Kidney capillary endothelial cell (primary cell): ENCODE data around the gene CXCR5.

Experiments
- DNase-seq: peaks from one replicate; pipeline ENCODE4 v3.0.0-alpha.2; 2018; ENCODE audit warnings: low spot score

Gene CXCR5

DNA sequence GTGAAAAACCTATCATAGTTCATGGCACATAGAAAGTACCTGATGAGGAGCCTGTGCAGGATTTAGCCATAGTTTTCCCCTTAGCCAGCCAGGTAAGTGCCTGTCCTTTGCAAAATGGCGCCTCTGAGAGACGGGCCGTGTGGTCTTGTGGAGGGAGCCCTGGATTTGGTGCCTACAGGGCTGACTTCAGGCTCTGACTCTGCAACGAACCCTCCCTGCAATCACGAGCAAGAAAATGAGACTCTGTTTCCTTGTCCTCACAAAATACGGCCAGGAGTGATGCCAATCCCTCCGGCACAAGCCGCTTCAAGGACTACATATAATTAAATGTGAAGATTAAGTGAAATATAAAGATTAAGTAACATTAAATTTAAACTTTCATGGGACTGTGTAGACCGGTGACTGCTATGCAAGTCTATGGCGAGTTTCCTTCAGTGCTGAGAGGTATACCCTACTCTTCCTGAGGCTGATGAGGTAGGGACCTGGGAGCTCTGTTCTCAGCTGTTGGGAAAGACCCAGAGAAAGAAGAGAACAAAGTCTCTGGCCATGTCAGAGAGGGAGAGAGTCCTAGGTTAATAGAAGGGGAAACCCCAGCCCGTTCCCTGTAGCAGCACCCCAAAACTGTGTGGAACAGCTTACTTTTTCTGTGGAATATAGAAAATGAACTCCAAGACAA is 6.1 kb upstream of the CXCR5 start:
- DNase-seq, result no peak

DNA sequence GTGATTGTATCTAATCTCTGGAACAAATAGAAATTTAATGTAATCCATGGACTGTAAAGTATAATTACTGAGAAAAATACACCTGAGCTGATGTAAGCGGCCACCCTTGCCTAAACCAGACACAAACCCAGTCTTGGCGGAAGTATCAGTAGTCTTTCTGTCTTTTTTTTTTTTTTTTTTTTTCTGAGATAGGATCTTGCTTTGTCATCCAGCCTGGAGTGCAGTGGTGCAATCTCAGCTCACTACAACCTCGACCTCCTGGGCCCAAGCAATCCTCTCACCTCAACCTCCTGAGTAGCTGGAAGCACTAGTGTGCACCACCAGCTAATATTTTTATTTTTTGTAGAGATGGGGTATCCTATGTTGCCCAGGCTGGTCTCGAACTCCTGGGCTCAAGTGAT is 5.5 kb upstream of the CXCR5 start:
- no peak for DNase-seq

DNA sequence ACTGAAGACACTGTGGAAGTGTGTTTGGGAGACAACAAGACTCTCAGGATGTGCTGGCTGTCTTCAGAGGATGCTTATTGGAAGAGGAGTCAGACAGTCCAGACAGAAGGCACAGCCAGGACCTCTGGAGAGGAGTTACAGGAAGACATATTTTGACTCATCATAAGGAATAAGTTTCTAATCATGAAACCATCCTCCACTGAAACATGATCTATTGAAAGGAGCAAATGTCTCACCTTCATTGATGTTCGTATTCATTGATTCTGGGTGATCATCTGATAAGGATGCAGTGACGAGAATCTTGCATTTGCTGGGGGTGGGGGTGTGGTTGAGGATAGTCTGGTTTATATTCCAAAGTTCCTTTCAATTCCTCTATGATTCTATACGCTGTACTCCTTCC is 2.5 kb upstream of the CXCR5 start:
- no peak for DNase-seq

DNA sequence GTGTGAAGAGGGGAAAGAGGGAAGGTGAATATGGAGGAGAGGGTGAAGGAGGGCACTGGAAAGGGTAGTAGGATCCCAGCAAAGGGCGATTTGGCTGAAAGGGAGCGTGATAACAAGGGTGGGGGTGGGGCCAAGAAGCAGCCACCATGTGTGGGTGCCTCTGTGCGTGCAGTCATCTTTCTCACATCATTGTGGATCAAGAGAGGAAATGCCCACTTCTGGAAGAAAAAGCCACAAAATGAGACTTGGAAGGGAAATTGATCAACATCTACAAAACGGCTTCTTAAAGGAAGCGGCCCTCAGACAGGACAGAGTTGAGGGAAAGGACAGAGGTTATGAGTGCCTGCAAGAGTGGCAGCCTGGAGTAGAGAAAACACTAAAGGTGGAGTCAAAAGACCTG is 1.2 kb upstream of the CXCR5 start:
- no peak for DNase-seq

DNA sequence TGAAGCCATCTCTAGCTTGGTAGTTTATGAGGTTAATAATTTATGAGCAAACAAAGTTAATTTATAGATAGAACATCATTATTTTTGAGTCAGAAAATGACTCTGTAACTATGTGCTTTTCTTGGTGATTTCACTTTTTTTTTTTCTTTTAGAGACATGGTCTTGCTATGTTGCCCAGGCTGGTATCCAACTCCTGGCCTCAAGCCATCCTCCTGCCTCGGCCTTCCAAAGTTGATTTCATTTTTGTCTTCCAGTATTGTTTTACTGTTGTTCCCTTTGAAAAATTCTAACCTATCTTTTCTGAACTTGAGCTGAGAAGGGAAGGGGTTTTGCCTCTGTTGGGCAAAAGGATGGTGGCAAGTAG is 706 bp upstream of the CXCR5 start:
- no peak for DNase-seq

GRCh38 chr11:118884875-118885274 is 1.2 kb downstream of the CXCR5 start:
- no peak for DNase-seq

- DNase-seq, result no peak
Measured at GRCh38 chr11:118885319-118885718, 1.6 kb downstream of the CXCR5 start.

DNA sequence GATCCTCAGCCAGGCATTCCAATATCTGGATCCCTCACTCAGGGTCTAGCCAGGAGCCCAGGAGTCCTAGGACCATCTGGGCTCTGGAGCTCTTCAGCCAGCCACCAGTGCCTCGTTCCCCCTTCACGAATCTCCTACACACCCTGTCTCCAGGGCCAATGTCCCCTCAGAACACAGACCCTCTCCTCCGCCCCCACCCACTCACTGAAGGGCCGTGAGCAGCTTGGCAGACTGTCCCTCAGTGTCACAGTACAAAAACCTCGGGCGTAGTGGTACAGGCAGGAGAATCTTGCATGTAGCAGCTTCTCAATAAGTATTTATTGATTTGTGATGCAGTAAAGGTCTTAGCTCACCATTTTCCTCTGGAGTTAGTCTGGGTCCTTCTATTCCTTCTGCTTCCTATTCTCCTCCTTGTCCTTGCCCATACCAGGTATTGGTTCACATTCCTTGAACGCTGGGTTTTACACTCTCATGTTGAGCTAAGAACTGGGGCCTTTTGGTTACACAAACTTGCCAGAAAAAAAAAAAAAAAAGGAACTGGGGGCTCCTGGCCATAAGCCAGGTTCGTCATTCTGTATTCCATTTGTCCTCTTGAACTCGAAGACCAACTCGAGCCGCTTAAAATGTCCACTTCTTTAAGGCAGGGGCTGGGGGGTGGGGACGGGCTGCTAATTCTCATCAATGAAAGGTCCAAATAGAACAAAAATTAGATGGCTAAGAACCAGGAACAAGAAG is 2.3 kb downstream of the CXCR5 start:
- DNase-seq, result no peak

GRCh38 chr11:118886681-118887111 is 3.0 kb downstream of the CXCR5 start:
- no peak for DNase-seq

GRCh38 chr11:118887206-118887605 is 3.5 kb downstream of the CXCR5 start:
- DNase-seq, result no peak

DNA sequence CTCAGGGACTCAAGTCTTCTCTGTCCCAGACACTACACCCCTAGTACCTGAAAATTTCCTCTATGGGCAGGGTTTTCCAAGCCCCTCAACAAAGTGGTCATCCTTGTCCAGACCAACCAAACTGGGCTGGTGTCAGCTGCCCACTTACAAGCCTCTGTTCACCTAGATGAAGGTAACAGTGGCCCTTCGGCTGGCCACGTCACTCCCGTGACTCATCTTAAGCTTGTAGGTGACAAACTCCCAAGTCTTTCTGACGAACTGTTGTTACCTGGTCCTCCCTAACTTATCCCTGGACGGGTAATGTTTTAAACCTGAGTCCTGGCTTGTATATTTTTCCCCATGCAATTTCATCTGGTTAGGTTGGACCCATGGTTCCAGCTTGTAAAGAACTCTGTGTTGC is 4.7 kb downstream of the CXCR5 start:
- no peak for DNase-seq

GRCh38 chr11:118889797-118890196 is 6.1 kb downstream of the CXCR5 start:
- no peak for DNase-seq

DNA sequence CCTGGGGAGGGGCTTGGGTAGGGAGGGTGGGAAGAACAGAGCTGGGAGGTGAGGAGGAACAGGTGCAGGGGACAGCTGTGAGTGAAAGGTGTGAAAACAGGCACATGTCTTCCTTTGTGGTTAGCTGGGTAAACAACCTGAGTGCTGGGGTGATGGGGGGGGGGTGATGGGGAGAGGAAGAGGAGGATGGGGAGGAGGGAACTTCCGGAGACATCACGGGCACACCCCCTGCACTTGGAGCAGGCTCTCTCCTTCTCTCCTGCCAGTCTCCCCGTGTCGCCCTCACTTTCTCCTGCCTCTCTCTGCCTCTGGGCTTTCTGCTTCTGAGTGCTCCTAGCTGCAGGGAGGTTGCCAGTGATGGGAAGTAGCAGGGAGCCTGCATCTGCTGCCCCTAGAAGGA is 8.8 kb downstream of the CXCR5 start:
- DNase-seq, result no peak

GRCh38 chr11:118892964-118893363 is 9.3 kb downstream of the CXCR5 start:
- DNase-seq, result no peak

- no peak for DNase-seq
Measured at GRCh38 chr11:118893662-118894061, 10.0 kb downstream of the CXCR5 start.

- no peak for DNase-seq
Measured at GRCh38 chr11:118894192-118894591, 10.5 kb downstream of the CXCR5 start.

GRCh38 chr11:118895093-118896039 is 11.7 kb downstream of the CXCR5 start:
- no peak for DNase-seq

DNA sequence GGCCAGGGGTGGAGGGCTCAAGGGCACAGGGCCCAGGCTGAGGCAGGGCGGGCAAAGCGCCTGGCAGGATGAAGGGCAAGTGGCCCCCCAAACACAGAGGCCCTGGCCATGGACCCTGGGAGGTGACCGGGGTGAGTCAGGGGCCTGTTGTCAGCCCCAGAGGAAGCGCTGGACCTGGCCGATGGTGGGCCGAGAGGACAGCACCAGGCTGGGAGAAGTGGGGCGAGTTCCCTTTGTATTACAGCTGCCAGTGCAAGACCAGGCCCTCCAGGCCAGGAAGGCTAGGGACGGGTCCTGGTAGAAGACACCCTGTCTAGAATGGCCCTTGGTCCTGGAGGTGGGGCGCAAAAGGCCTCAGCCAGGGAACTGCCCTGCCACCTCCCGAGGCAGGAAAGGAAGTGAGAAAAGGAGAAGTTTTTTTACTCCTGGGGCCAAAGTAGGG is 12.8 kb downstream of the CXCR5 start:
- DNase-seq, result no peak

DNA sequence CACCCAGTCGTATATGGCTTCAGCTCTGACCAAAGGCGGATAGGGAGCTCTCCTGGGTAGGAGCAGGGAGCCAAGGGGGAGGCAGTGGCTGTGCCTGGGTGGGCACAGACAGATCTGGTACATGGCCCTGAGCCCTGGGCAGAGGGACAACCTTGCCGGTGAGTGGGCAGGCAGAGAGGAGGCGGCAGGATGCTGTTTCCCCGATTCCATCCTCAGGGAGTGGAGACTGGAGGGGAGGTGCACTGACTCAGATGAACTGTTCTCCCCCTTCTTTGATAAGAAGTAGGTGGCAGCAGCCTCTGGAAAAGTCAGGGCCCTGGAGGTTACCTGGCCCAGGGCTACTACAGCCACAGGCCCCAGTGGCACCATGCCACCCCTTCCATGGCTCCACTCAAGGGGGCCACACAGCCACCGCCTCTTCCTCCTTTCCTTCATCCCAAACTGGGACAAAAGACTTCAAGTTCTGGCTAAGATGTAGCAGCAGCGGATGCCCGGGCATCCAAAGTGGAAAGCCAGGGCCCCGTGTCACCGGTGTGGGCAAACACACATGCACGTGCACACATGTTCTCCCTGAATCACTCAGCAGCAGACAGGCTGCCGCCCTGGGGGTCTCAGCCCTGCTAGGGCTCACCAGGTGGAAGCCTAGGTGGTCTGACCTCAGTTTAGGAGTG is 13.4 kb downstream of the CXCR5 start:
- DNase-seq, result no peak

GRCh38 chr11:118897721-118898310 is 14.1 kb downstream of the CXCR5 start:
- DNase-seq, result no peak

DNA sequence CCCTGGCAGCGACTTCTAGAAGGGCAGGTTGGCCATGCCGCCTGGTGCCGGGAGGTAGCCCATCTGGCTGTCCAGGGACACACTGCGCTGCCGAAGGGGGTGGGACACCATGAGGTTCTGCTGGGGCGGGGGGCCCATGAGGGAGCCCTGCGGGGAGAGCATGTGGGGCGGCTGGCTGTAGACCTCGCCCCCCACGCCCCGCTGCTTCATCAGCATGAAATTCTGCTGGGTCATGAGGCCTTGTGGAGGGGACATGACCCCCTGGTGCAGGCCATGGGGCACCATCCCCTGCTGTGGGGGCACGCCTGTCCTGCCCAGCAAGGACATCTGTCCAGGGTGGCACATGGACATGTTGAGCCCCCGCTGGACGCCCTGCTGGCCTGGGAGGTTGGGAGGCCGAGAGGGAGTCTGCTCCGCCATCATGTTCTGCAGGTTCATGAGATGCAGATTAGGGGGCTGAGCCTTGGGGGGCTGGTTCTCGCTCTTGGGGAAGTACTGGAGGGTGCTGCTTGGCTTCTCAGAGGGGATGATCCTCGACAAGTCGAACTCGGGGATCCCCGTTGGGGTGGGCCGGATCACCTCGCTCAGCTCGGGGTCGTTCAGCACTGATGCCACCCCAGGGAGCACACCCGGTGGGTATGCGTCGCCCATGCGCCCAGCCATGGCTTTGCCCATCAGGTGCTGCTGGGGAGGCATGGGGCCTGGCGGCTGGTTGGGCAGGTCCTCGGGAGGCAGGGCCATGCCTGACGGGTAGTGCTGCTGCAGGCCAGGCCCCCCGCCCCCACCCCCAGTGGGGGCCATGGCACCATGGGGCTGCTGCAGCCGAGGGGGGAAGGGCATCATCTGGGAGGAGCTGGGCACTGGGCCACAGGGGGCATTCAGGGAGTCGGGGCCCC is 15.0 kb downstream of the CXCR5 start:
- DNase-seq, result no peak
